Esophagus (tissue), 2 donors: ENCODE results near the gene CATSPER3. TPM values are rescaled to one million over a fixed set of nuclear protein-coding genes. Genes with fewer than 3 reads are reported as not detected.

Experiments used
- H3K27ac ChIP-seq, 2 donors: one replicate each; pipeline ENCODE4 v1.5.1; 2013; ENCODE audit warnings: low read depth in 2 of 2, mild to moderate bottlenecking in 2 of 2, inconsistent platforms in 1 of 2, low read length in 1 of 2, moderate library complexity in 1 of 2
- H3K27me3 ChIP-seq, 2 donors: one replicate each; pipeline ENCODE4 v1.6.1; 2013; ENCODE audit warnings: low read length in 2 of 2, control low read depth in 1 of 2, mild to moderate bottlenecking in 1 of 2; ENCODE audit not compliant: insufficient read depth in 2 of 2, control insufficient read depth in 1 of 2
- H3K36me3 ChIP-seq, 2 donors: one replicate each; pipeline ENCODE4 v1.6.1; 2013; ENCODE audit warnings: low read length in 1 of 2; ENCODE audit not compliant: control insufficient read depth in 2 of 2, insufficient read depth in 2 of 2
- H3K4me1 ChIP-seq, 2 donors: one replicate each; pipeline ENCODE4 v1.6.1; 2013; ENCODE audit warnings: low read length in 1 of 2; ENCODE audit not compliant: control insufficient read depth in 2 of 2, insufficient read depth in 2 of 2
- H3K4me3 ChIP-seq, 2 donors: one replicate each; pipeline ENCODE4 v1.5.1; 2013; ENCODE audit warnings: low read length in 2 of 2, mild to moderate bottlenecking in 2 of 2, low read depth in 1 of 2, moderate library complexity in 1 of 2
- H3K9me3 ChIP-seq, 2 donors: one replicate each; pipeline ENCODE4 v1.6.1; 2013; ENCODE audit warnings: mild to moderate bottlenecking in 2 of 2, low read depth in 1 of 2, low read length in 1 of 2, moderate library complexity in 1 of 2; ENCODE audit not compliant: control insufficient read depth in 2 of 2, insufficient read depth in 1 of 2
- WGBS, 2 donors: extraction: QIAGEN DNeasy Blood & Tissue Kit; methylation state at CpG; one replicate each; pipeline ENCODE4 v1.1.7; 2013; 5-methylcytosine and 5-hydroxymethylcytosine counted together
- polyA plus RNA-seq, 2 donors: library from polyadenylated mRNA; stranded (reverse); fragments of 200-250 nt; gene quantifications; one replicate each; pipeline ENCODE4 v1.2.3, GENCODE V29; 2013
- donor health status: healthy with polysubstance abuse.
- donor health status: Bipolar disorder and iron deficiency.

The CATSPER3 gene
- polyA plus RNA-seq, 2 donors, result 0.34 to 0.55 TPM

- no peaks in the 10 kb centered on the region for H3K27me3 ChIP-seq
- no peak overlapping the region for H3K27ac ChIP-seq
- no peaks in the 10 kb centered on the region for H3K36me3 ChIP-seq
- H3K9me3 ChIP-seq, result no peaks in the 10 kb centered on the region
- H3K4me3 ChIP-seq, result no peak overlapping the region
- H3K4me1 ChIP-seq, result peaks cover 16 to 42% of the 10 kb centered on the region in 2 donors
These were observed 77.8 kb downstream of the CATSPER3 start for GRCh38 chr5:135045488-135045887.

- H3K27me3 ChIP-seq, result no peaks in the 10 kb centered on the region
These were observed 79.1 kb downstream of the CATSPER3 start for GRCh38 chr5:135046661-135047346.

GRCh38 chr5:135047347-135047695, 79.6 kb downstream of the CATSPER3 start:
- Histone ChIP-seq H3K36me3 (no peaks in the 10 kb centered on the region), H3K4me1 (peaks cover 16 to 30% of the 10 kb centered on the region in 2 donors), H3K9me3 (no peaks in the 10 kb centered on the region), H3K4me3 (no peak overlapping the region), H3K27me3 (no peaks in the 10 kb centered on the region), H3K27ac (peak overlapping the region in 1 of 2 donors; percentile 34)
- WGBS, 2 donors, result 22 to 25% methylated on average over 2 of the region's 2 CpGs

More at GRCh38 chr5:135046661-135047346, 79.1 kb downstream of the CATSPER3 start:
- Histone ChIP-seq H3K4me3 (no peak overlapping the region), H3K9me3 (no peaks in the 10 kb centered on the region), H3K4me1 (peaks cover 16 to 30% of the 10 kb centered on the region in 2 donors), H3K36me3 (no peaks in the 10 kb centered on the region), H3K27ac (no peak overlapping the region)
- WGBS, 2 donors, result 45 to 52% methylated on average over 5 of the region's 5 CpGs

- no peaks in the 10 kb centered on the region for H3K27me3 ChIP-seq
- 92% methylated on average over 1 to 2 of the region's 2 CpGs for WGBS, 2 donors
- no peak overlapping the region for H3K4me3 ChIP-seq
- H3K9me3 ChIP-seq, result no peaks in the 10 kb centered on the region
- no peaks in the 10 kb centered on the region for H3K36me3 ChIP-seq
- peaks cover 16 to 30% of the 10 kb centered on the region in 2 donors for H3K4me1 ChIP-seq
- no peak overlapping the region for H3K27ac ChIP-seq
These were observed 80.6 kb downstream of the CATSPER3 start for GRCh38 chr5:135048286-135048685.

GRCh38 chr5:135048930-135049329, 81.2 kb downstream of the CATSPER3 start:
- H3K27me3 ChIP-seq, result no peaks in the 10 kb centered on the region
- WGBS, 2 donors, result 7 to 42% methylated on average over 1 of the region's 1 CpG
- no peak overlapping the region for H3K4me3 ChIP-seq
- H3K9me3 ChIP-seq, result no peaks in the 10 kb centered on the region
- peaks cover 16 to 30% of the 10 kb centered on the region in 2 donors for H3K4me1 ChIP-seq
- no peak overlapping the region for H3K27ac ChIP-seq
- no peaks in the 10 kb centered on the region for H3K36me3 ChIP-seq

GRCh38 chr5:135050244-135050767, 82.6 kb downstream of the CATSPER3 start:
- Histone ChIP-seq H3K4me3 (no peak overlapping the region), H3K4me1 (peaks cover 9 to 20% of the 10 kb centered on the region in 2 donors), H3K27ac (no peak overlapping the region), H3K36me3 (no peaks in the 10 kb centered on the region), H3K27me3 (no peaks in the 10 kb centered on the region), H3K9me3 (no peaks in the 10 kb centered on the region)
- WGBS, 2 donors, result 59 to 65% methylated on average over 45 of the region's 45 CpGs

GRCh38 chr5:135051399-135051798, 83.7 kb downstream of the CATSPER3 start:
- WGBS, 2 donors, result 44 to 61% methylated on average over 3 of the region's 3 CpGs
- Histone ChIP-seq H3K27ac (no peak overlapping the region), H3K36me3 (no peaks in the 10 kb centered on the region), H3K4me1 (peaks cover 9 to 18% of the 10 kb centered on the region in 2 donors), H3K9me3 (no peaks in the 10 kb centered on the region), H3K27me3 (no peaks in the 10 kb centered on the region), H3K4me3 (no peak overlapping the region)

- Histone ChIP-seq H3K4me3 (no peak overlapping the region), H3K9me3 (no peaks in the 10 kb centered on the region), H3K36me3 (no peaks in the 10 kb centered on the region), H3K27me3 (no peaks in the 10 kb centered on the region), H3K4me1 (peaks cover 5 to 14% of the 10 kb centered on the region in 2 donors), H3K27ac (no peak overlapping the region)
- WGBS, 2 donors, result 66 to 86% methylated on average over 11 of the region's 11 CpGs
These were observed 84.2 kb downstream of the CATSPER3 start for GRCh38 chr5:135051872-135052271.

- 63 to 69% methylated on average over 6 of the region's 6 CpGs for WGBS, 2 donors
- H3K9me3 ChIP-seq, result no peaks in the 10 kb centered on the region
- H3K4me1 ChIP-seq, result peaks cover 0 to 7% of the 10 kb centered on the region in 2 donors
- H3K4me3 ChIP-seq, result no peak overlapping the region
- no peak overlapping the region for H3K27ac ChIP-seq
- no peaks in the 10 kb centered on the region for H3K27me3 ChIP-seq
- H3K36me3 ChIP-seq, result no peaks in the 10 kb centered on the region
These were observed 84.9 kb downstream of the CATSPER3 start for GRCh38 chr5:135052511-135053145.
